ENCODE measurements around the gene CHMP3.

DNA sequence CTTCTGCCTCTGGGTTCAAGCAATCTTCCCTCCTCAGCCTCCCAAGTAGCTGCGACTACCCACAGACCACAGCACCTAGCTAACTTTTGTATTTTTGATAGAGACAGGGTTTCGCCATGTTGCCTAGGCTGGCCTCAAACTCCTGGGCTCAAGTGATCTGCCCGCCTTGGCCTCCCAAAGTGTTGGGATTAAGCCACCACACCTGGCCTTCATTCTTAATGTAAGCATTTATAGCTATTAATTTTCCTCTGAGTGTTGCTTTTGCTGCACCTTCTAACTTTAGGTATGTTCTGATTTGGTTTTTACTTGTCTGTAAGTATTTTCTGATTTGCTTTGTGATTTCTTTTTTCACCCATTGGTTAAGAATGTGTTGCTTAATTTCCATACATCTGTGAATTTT, 29.7 kb downstream of the CHMP3 start:
- TF ChIP-seq CTCF (IDR thresholded peaks at IDR 0.05) (no peak), POLR2AphosphoS5 (IDR thresholded peaks at IDR 0.05) (no peak), POLR2A (IDR thresholded peaks at IDR 0.05) (no peak), EP300 (IDR thresholded peaks at IDR 0.05) (no peak)
